ENCODE data around the gene USP9Y. TPM values are rescaled to one million over a fixed set of nuclear protein-coding genes. Genes with fewer than 3 reads are reported as not detected.

Gene USP9Y
- polyA plus RNA-seq, 2 of the 4 experiments (the other 2 are of a cell fraction), result 6.2 to 28.8 TPM

GRCh38 chrY:12733625-12734024 lies 32.6 kb downstream of the USP9Y start (continued):
- TF ChIP-seq CTCF (IDR thresholded peaks at IDR 0.05), result no peak
- TF ChIP-seq RNF2 (IDR thresholded peaks at IDR 0.05; ENCODE audit: borderline replicate concordance, low read depth), result no peak
- TF ChIP-seq REST (IDR thresholded peaks at IDR 0.05), result no peak
- TF ChIP-seq SMC3 (IDR thresholded peaks at IDR 0.05), result no peak
- TF ChIP-seq POLR2A (IDR thresholded peaks at IDR 0.05; ENCODE audit: low read length), result no peak

- no peak for DNase-seq (ENCODE audit: low read depth in 1 of 2, low spot score in 1 of 2)
- no peak overlapping the region for H3K4me3 ChIP-seq
- no peak for ATAC-seq
- no peak overlapping the region for H3K27ac ChIP-seq
- ChIA-PET POLR2A (no interaction called here), CTCF (no interaction called here)
- no peaks in the 10 kb centered on the region for H3K9me3 ChIP-seq
- 80% methylated on average over 2 of the region's 2 CpGs for WGBS (ENCODE audit: missing lambda C conversion rate)
- no peak for FAIRE-seq
- TF ChIP-seq ATOH8 (CRISPR knock-in tag; IDR thresholded peaks at IDR 0.05; ENCODE audit: low read depth), result no peak
- no peak for TF ChIP-seq ZNF302 (CRISPR knock-in tag; IDR thresholded peaks at IDR 0.05)
- TF ChIP-seq JUNB (IDR thresholded peaks at IDR 0.05), result no peak
- no peak for TF ChIP-seq ZSCAN20 (CRISPR knock-in tag; IDR thresholded peaks at IDR 0.05)
- TF ChIP-seq HMGXB4 (CRISPR knock-in tag; IDR thresholded peaks at IDR 0.05; ENCODE audit: borderline replicate concordance), result no peak
- TF ChIP-seq REST (IDR thresholded peaks at IDR 0.05), result no peak
- TF ChIP-seq ZFP36 (IDR thresholded peaks at IDR 0.05; ENCODE audit: borderline replicate concordance, partially characterized antibody), result no peak
- no peak for TF ChIP-seq HEYL (CRISPR knock-in tag; IDR thresholded peaks at IDR 0.05)
- no peak for TF ChIP-seq HOXA7 (CRISPR knock-in tag; IDR thresholded peaks at IDR 0.05)
- no peak for TF ChIP-seq ESRRA (IDR thresholded peaks at IDR 0.05; ENCODE audit: borderline replicate concordance, low read length)
- no peak for TF ChIP-seq SMC3 (IDR thresholded peaks at IDR 0.05)
- TF ChIP-seq HES2 (IDR thresholded peaks at IDR 0.05), result no peak
- no peak overlapping the region for H3K4me2 ChIP-seq
- no peaks in the 10 kb centered on the region for H3K4me1 ChIP-seq
These were observed 33.0 kb downstream of the USP9Y start for GRCh38 chrY:12734051-12734450.
